GM18502 (cell line): ENCODE data around the gene ATP23.

Source experiments
- ATAC-seq: cut with Tn5 transposase; IDR thresholded peaks from one replicate; pipeline ENCODE4 v1.9.1; 2021; ENCODE audit warnings: mild to moderate bottlenecking; ENCODE audit not compliant: unreplicated experiment, poor library complexity

The ATP23 gene, protein sequence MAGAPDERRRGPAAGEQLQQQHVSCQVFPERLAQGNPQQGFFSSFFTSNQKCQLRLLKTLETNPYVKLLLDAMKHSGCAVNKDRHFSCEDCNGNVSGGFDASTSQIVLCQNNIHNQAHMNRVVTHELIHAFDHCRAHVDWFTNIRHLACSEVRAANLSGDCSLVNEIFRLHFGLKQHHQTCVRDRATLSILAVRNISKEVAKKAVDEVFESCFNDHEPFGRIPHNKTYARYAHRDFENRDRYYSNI

DNA sequence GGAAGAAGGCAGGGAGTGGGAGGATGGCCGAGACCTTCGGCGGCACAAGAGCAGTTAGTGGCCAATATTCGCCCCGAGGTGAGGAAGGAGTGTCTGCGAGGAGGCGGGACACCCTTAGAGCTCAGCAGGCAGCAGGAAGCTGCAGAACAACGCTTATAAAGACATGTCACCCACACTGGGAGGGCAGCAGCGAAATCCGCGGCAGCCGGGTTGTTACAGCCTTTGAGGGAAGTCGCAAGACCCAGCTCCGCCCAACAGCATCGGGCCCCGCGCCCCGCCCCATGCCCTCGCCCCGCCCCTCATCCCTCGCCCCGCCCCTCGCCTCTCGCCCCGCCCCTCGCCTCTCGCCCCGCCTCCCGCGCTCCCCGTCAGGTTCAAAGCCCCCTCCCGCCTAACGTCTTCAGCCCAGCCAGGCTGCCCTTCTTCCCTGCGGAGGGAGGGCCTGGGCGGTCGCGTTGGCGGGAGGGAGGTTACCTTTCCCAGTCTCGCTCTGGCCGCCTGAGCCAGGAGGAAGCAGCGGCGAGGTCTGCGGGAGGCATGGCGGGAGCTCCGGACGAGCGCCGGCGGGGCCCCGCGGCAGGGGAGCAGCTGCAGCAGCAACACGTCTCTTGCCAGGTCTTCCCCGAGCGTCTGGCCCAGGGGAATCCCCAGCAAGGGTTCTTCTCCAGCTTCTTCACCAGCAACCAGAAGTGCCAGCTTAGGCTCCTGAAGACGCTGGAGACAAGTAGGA is at the start of gene ATP23:
Gene ATP23, plus strand, starts transcription at position 403 of the 730 bp plus-strand sequence. Its CDS starts 135 bp downstream, at position 538.
- peak; percentile 86 for ATAC-seq

DNA sequence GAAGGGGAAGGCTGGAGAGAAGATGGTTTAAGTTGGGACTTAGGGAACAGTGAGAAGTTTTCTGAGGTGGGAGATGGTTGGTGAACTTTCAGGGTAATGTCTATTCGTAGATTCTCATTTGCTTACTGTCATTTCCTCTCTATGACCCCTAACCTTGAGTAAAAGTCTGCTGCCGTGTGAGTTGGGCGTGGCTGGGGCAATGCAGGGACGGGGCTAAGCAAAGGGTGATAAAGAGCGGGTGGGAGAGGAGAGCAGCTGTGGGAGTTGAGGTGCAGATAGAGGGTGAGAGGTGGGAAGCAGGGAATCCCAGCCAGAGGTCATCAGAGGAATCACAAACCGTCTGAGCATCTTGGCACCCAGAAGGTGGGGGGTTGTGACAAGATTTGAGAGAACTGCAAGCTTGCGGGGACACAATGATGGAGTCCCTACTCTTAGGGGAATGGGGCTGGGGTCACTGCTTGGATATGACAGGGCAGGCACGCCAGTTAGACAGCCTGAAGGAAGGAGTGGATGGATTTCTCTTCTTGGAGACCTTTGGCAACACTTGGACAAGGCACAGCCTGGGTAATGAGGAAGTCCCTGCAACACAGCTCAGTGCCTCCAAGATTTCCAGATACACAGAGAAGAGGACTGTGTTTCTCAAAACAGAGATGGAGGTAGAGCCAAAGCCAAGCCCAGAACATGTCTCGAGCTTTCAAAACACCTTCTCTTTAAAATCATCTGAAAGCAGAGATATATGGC is 49.0 kb upstream of the ATP23 start:
- ATAC-seq, result no peak

DNA sequence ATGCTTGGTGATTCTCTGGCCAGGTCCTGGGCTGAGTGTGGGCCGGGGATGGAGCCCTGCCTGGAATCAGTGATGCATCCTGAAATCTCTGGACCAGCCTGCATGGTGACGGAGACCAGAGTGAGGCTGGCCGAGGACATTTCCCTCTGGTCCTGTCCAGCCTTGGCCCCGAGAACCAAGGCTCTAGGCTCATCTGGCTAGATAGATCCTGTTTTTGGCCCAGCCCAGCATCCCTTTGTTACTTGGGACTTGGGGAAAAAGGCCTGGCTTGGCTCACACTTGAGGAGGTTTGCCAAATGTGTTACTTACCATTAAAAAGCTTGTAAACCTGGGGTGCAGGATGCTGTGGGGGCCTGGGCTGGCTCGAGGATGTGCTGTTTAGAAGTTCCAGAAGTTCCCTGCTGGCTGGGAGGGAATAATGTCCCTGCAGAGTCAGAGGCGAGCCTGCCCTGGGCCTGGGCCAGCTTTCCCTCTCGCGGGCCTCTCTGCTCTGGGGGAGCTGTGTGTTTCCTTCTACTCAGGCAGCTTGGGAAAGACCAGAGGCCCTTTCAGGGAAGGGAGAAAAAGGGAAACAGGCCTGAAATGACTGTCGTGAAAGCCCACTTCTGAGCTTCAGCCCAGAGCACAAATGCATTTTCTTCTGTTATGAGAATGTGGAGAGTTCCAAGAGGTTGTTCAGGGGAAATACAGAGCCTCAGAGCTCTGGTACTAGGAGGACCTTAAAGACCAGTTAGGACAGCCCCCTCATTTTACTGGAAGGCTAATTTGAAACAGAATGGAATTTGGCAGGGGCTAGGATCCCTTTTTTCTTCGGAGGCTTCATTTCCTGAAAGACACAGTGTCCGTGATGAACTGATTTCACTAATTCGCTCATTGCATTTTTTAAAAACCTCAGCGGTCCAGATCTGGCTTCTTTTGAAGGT is 47.7 kb upstream of the ATP23 start:
- no peak for ATAC-seq

DNA sequence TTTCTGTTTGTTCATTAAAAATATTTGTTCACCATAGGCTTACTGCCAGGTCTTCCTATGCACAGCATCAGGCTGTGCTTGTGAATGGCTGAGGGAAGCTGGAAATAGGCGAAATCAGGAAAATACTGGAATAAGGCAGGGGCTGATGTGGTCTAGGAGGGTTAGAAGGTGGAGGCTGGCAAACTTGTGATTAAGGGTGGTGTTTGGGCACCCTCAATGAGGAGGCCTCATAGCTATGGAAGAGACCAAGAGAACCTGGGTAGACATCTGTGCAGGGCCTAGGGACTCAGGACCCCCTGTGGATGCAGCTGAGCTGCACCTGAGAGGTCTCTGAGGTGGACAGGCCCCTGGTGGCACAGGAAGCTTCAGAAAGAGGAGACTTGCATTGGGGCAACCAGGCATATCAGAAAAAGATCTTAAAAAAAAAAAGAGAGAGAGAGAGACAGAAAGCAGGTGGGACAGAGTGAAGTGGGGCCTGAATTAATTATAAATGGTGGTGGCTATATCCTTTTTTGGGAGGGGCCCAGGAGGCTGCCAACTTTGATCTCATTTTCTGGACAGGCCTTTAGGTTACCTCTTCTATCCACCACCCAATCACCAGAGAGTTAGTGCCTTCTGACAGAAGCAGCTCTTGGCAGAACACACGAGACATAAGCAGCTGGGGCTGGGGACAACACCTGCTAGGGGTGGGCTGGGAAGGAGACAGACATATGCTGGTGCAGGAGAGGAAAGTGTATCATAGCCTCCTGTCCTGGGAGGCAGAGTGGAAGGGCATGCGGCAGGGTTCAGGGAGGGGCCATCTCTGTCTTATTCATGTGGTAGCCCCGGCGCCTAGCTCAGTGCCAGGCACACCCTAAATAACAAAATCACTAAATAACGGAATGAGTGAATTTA is 46.7 kb upstream of the ATP23 start:
- no peak for ATAC-seq

DNA sequence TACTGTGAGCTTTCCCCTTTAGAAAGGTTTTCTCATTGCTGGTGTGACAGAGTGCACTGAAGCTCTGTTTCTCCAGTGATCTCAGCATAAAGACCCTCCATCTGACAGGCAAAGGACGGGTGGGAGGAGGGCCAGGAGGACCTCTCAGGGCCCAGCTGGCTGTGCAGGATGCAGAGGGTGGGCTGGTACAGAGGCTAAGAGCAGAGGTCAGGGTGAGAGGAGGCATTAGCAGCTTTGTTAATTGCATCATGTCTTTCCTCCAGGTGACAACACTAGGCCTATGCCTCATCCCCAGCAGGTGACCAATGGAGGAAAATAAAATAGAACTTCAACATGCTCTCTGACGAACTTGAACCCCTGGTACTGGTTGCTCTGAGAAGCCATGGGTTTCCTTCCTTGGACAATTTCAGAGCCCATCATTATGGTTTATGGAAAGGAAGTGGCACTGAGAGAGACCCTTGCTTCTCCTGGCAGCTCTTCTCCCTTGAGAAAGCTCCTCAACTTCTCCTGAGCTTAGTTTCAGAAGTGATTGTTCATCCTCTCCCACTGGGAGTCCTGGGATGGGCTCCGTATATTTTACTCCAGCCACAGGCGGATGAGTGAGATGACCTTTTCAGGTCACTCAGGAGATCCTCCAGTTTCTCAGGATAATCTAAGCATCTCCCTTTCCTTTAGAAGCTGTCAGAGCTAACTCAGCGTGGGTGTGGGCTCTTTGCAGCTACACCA is 45.8 kb upstream of the ATP23 start:
- ATAC-seq, result no peak

DNA sequence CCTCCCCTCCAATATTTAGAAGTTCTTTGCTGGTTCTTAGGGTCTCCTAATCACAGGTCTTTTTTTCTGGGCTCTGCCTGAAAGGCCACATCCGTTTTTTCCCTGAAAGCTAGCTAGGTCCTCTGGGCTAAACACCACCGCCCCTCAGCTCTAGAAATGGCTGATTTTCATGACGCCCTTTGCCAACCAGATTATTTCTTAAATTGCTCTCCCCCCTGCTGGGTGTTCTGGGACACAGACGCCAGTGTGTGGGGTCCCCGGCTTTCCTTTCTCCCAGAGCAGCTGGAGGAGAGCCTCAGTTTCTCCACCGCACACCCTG is 45.3 kb upstream of the ATP23 start:
- ATAC-seq, result no peak

DNA sequence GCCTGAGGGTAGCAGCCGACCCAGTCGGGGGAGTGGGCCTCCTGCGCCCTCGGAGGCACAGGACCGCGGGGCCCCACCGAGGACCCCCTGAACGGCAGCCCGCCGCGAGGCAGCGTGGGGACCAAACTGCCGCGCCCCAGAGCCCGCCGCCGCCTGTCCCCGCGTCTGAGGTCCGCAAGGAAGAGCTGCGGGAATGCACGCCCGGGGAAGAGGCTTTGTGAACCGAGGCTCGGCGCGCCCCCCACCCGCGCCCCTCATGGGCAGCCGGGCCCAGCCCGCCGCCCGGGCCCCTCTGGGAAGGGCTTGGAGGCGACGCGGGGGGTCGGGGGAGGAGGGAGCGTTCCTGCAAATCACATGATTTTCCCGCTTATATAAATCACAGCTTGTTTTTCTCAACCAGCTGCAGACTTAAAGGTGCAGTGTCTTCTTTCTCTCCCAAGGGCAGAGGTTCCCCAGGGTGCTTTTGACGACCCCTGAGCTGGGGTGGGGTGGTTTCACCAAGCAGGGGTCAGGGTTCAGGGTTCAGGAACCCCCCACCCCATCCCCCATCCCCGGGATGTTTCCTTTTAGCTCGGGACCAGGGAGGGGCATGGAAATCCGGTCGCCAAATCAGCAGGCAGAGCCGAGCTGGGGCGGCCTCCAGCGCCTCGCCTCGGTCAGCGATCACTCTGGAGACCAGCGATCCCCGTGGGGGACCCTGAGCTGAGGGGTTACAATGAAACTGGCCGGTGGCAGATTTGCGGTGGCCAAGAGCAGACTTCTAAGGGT is 44.7 kb upstream of the ATP23 start:
- no peak for ATAC-seq

DNA sequence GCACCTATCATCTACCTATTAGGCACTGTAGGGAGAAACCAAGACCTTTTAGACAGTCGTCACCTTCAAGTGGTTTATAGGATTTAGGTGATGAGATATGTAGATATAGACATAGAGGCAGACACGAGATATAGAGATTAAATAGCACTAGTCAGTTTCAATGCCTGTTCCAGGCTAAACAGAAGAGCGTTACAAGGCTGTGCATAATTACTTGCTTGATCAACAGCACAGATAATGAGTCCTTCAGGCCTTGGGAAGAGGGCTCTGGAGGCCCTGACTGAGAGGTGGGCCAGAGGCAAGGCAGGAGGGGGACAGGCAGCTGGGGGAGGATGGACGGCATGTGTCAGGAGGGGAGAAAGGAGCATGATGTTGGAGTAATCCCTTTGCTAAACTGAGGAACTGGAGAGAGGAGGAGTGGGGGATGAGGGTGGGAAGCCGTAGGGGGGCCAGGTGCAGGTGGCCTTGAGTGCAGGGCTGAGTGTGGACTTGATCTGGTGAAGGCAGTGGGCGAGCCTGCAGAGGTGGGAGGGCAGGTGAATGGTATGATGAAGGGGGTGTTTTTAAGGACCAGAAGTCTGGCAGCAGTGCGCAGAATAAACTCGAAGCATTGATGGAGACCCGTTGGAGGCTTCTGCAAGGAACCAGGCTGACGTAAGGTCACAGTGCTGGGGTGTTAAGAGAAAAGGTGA is 43.9 kb upstream of the ATP23 start:
- ATAC-seq, result no peak

DNA sequence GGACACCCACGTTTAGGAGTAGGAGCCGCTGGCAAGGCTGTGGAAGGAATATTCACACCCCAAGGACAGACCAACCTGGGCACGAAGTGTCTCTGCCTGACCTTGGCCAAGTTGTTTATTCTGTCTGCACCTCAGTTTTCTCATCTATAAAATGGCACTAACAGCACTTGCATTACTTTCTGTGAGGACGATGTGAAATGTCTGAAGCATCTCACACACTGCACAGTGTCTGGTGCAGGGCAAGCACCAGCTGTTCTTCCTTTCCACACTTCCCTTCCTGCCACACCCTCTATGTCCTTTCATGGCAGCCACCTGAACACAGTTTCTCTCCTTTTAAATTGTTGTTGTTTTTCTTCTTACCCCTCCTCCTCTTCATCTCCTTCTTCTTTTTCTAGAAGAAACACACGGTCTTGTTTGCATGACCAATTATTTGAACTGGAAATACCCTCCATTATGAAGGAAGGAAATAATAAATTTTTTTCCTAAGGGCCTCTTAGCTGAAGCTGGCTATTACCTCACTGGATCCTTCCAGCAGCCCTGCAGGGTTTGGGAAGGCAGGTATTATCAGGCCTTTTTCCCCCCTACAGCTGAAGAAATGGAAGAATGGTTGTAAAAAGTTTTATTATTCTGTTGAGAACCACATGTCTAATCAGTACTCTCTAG is 42.9 kb upstream of the ATP23 start:
- ATAC-seq, result peak; percentile 37

DNA sequence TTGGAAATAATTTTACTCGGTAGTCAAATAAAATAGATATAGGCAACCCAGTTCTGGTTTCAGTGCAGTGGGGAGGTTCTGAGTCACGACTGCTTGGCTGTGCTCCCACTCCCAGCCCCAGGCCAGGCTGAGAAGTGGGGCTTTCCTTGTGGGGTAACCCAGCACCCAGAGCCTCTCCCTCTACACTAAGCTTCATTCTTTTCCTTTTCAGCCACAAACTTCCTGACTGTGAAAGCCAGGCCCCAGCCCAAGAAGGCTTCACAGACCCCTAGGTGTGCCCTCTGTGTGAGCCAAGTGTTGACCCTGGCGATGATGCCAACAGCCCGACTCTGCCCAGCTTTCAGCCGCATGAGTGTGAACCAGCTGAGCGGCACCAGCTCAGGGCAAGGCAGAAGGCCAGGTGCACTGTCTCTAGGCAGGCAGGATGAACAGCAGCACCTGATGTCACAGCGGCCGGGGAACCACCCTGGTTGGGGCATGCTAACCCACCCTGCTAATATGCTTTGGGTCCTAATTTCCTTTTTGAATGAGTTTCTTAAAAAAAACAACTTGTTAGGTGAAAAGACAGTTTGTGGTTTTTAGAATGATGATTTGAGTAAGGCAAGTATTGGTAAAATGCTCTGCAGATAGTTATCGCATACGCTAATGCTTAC is 42.2 kb upstream of the ATP23 start:
- ATAC-seq, result peak; percentile 86

DNA sequence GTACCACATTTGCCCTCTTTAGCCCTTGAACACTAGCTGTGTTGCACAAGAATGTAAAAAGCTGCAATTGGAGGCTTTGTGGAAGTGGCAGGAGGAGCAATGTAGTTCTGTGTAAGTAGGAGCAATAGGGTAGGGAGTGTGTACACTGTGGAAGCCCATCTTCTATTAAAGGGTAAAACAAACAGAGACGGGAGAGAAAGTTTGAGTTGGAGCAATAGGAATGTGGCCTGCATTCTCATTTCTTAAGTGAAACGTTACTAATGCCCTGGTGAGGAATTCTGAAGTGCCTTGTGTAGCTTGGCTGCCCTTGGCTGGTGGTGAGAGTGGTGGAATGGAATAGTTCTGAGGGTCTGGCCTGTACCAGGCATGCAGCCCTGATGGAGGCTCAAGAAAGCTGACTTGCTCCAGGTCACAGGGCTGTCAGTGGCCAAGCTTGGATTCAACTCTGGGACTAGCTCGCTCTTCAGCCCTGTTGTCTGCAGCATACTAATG is 38.8 kb upstream of the ATP23 start:
- ATAC-seq, result no peak

DNA sequence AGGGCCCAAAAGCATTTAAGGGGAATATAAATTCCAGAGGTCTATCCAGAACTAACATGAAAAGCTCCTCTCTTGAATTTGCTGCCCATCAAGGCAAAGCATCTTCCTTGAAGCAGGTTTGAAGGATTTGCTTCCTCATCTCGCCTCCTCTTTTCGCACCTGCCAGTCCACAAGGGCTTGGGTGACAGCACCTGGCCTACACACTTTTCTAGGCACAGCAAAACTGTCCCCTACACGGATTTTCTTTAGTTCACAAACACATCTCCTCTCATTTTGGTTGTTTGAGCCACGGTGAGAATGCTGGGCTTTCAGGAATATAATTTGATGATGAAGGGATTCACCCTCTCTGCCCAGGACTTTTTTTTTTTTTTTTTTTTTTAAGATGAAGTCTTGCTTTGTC is 36.9 kb upstream of the ATP23 start:
- no peak for ATAC-seq

DNA sequence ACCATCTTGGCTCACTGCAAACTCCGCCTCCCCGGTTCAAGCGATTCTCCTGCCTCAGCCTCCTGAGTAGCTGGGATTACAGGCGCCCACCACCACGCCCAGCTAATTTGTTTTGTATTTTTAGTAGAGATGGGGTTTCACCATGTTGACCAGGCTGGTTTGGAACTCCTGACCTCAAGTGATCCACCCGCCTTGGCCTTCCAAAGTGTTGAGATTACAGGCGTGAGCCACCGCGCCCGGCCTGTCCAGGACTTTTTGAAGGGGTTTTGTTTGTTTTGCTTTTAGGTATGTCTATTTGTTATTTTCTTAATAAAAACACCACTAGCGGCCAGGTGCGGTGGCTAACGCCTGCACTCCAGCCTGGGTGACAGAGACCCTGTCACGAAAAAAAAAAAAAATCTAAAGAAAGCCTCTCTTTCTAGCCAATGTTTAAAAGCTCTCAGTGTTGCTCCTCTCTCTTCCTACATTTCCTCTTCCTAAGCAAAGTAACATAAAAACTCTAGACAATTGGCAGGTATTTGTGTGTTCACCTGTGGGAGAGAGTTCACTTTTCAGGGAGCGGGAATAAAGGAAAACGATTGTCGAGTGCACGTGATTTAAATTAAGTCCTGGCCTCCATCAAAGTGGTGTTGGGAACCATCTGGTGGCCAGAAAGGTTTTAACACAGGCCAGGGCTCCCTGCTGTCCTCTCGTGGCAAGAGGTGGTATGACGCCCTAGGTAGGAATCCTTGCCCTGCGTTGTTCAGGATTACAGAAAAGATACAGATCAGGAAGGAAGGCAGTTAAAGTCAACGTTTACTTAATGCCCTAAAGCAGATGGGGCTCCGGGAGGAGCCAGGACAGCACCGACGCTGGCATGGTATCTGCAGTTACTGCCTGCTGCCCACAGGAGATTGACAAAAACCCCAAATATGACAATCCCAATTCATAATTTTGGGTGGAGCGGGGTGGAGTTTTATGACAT is 36.2 kb upstream of the ATP23 start:
- ATAC-seq, result peak; percentile 91

DNA sequence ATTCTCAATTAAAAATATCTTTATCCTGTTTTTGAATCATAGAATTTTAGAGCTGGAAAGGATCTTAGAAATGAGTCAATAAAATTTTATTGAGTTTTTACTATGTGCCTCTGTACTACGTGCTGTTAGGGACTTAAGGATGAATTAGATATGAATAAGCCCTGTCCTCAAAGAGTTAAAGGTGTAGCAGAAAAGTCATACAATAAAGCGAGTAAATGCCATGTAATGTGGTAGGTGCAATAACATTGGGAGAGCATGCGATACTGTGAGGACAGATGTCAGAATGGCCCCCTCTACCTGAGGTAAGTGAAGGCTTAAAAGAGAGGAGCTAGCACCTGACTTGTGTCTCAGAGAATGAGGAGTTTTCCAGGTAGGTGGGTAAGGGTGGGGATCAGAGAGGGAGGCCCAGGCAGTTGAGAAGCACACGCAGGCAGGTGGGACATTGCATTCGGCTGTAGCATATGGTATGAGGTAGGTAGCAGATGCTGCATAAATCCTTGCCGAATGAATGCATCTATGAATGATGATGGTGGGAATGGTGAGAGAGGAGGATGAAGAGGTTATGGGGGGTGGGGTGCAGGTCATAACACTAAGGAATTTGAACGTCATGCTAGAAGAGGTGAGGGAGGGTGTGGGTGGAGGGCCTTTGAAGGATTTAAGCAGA is 35.4 kb upstream of the ATP23 start:
- no peak for ATAC-seq

DNA sequence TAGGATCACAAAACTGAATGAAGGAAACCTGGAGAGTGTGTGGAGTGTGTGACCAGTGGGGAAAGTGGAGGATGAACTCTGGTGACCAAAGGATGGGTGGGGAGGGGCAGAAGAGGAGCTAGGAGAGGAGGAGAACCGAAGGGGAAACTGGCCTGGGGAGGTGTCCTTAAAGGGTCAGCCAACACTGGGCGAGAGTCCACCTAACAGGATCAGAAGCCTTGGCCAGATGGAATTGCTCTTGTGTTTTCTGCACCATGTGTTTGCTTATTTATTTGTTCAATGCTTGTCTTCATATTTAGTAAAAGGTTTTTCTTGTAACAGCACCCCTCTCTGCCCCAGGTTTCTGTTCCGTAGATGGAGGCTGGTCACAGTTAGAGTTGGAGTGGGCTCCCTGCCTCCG is 34.5 kb upstream of the ATP23 start:
- ATAC-seq, result no peak
